D721Med (cell line): Measurements from ENCODE around the gene BCL6.

Experiments used
- DNase-seq: peaks from one replicate; pipeline ENCODE4 v3.0.0; 2011; ENCODE audit warnings: low spot score; ENCODE audit not compliant: insufficient read length
- FAIRE-seq: peaks from 2 replicates; lab custom pipeline; 2011; peaks lifted over from hg19 to GRCh38; lab: Jason Lieb, UNC
- CTCF ChIP-seq: IDR thresholded peaks from 2 replicates; pipeline ENCODE4 v1.5.1; 2012; ENCODE audit warnings: mild to moderate bottlenecking, control low read depth; ENCODE audit not compliant: insufficient read depth; ENCODE audit errors: missing control alignments

Gene BCL6

GRCh38 chr3:187762792-187763191 lies 17.5 kb upstream of the BCL6 start:
- FAIRE-seq, result no peak
- TF ChIP-seq CTCF, result no peak
- DNase-seq, result no peak

- no peak for DNase-seq
- TF ChIP-seq CTCF, result no peak
- no peak for FAIRE-seq
Measured at GRCh38 chr3:187759601-187760000, 14.3 kb upstream of the BCL6 start.

GRCh38 chr3:187758318-187758955 lies 13.2 kb upstream of the BCL6 start:
- FAIRE-seq (no peak), DNase-seq (no peak)
- TF ChIP-seq CTCF, result no peak

- FAIRE-seq (no peak), DNase-seq (no peak)
- TF ChIP-seq CTCF, result no peak
Measured at GRCh38 chr3:187753516-187753915, 8.2 kb upstream of the BCL6 start.

- TF ChIP-seq CTCF, result no peak
- DNase-seq (no peak), FAIRE-seq (no peak)
Measured at GRCh38 chr3:187750513-187751123, 5.3 kb upstream of the BCL6 start.

- DNase-seq, result no peak
- no peak for TF ChIP-seq CTCF
- no peak for FAIRE-seq
Measured at GRCh38 chr3:187750006-187750512, 4.8 kb upstream of the BCL6 start.

GRCh38 chr3:187748050-187748481 lies 2.8 kb upstream of the BCL6 start:
- no peak for DNase-seq
- FAIRE-seq, result no peak
- peak; percentile 97 for TF ChIP-seq CTCF
